ENCODE data around the gene GRID2IP.

GRID2IP gene

GRCh38 chr7:6497994-6498393 is 53.3 kb downstream of the GRID2IP start:
- no peak overlapping the region for H3K27ac ChIP-seq
- TF ChIP-seq ZFX (IDR thresholded peaks at IDR 0.05): no peak
- TF ChIP-seq CTCF (conservative IDR thresholded peaks at IDR 0.05): no peak

DNA sequence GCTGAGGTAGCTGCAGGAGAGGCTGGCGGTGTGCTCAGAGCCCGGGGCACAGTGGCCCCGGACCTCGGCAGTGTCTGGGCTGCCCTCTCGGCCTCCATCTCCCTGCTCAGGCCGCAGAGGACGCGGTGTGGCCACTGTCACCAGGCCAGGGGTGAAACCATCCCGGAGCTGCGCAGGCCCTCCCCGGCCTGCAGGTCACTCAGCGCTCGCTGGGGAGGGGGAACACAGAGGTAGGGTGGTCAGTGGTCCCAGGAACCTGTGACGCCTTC is 53.7 kb downstream of the GRID2IP start:
- no peak for TF ChIP-seq CTCF (conservative IDR thresholded peaks at IDR 0.05)
- no peak for TF ChIP-seq ZFX (IDR thresholded peaks at IDR 0.05)
- no peak overlapping the region for H3K27ac ChIP-seq

DNA sequence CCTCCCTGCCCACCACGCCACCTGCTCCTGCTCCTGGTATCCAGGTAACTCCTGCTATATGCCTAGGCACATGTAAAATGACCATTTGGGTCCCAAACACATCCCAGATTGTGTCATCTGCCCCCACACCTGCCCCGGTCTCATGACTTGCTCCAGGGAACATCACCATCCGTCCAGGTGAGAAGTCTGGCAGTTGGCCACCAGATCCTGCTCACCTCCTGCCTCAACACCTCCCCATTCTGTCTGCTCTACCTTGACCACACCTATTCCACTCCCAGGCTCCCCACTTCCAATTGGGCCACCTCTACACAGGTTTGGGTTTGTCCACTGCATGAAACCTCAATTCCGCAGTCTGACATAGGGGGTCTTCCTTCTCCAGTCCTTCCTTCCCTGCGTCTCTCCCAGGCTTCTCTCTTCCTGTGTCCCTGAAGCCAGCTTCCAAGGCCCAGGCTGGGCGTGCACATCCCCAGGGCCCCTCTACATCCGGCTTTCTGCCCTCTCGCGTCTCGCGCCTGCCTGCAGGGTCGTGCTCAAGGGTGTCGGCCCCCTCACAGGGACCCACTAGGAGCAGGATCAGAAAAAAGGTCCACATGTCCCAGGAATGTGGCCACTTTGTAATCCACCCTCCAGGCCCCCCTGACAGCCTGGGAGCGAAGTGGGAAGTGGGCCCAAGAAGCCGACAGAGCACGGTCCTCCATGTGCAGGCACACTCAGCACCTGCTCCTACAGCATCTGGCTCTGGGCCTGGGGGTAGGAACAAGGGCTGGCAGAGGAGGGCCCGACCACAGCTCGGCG is 54.2 kb downstream of the GRID2IP start:
- TF ChIP-seq ZFX (IDR thresholded peaks at IDR 0.05) (no peak), CTCF (conservative IDR thresholded peaks at IDR 0.05) (no peak)
- H3K27ac ChIP-seq: no peak overlapping the region; the same call in 1 of the 2 replicates

DNA sequence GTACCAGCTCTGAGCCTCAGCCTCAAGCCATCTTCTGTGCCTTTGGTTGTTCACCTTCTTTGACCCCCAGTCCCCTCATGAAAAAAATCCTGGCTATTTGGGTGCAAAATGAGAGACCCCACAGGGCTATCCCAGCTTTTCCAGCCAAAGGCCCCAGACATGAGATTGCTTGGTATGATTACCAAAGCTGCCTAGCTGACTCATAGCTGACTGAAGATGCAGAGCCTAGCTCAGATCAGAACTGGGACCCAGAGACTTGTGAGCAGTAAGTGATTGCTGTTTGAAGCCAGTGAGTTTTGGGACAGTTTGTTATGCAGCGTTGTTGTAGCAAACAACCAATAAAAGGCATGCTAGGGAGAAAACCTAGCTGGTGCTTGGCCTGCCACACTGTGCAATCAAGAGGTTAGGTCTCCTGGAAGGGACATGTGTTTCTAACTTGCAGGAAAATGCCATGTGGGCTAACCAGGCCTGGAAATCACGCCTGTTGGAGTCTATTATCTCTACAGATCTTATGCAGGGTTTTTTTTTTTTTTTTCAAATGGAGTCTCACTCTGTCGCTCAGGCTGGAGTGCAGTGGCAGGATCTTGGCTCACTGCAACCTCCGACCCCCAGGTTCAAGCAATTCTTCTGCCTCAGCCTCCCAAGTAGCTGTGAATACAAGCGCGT is 55.5 kb downstream of the GRID2IP start:
- TF ChIP-seq ZFX (IDR thresholded peaks at IDR 0.05) (no peak), CTCF (conservative IDR thresholded peaks at IDR 0.05) (no peak)

GRCh38 chr7:6494365-6494764 is 56.9 kb downstream of the GRID2IP start:
- no peak overlapping the region for H3K27ac ChIP-seq
- TF ChIP-seq ZFX (IDR thresholded peaks at IDR 0.05): no peak
- no peak for TF ChIP-seq CTCF (conservative IDR thresholded peaks at IDR 0.05)

More for the DNA sequence above, 55.5 kb downstream of the GRID2IP start:
- H3K27ac ChIP-seq: no peak overlapping the region

GRCh38 chr7:6491194-6491593 is 60.1 kb downstream of the GRID2IP start:
- no peak for TF ChIP-seq ZFX (IDR thresholded peaks at IDR 0.05)
- TF ChIP-seq CTCF (conservative IDR thresholded peaks at IDR 0.05): no peak
- H3K27ac ChIP-seq: no peak overlapping the region

DNA sequence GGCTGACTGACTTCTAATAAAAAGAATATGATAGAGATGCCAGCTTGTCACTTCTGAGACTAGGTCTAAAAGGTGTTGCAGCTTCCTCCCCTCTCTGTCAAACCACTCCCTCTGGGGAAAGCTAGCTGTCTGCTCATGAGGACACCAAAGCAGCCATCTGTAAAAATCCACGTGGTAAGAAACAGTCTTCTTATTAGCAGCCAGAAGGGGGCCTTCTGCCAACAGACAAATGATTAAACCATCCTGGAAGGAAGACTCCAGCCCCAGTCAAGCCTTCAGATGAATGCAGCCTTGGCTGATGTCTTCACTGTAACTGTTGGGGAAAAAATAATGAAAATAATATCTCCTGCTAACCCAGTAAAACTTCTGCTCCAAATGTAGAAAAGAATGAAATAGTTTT is 61.6 kb downstream of the GRID2IP start:
- H3K27ac ChIP-seq: no peak overlapping the region
- no peak for TF ChIP-seq ZFX (IDR thresholded peaks at IDR 0.05)
- TF ChIP-seq CTCF (conservative IDR thresholded peaks at IDR 0.05): no peak

Measured in C4-2B (cell line).